GM19043 (cell line): ENCODE results near the gene FNTB.

ENCODE experiments used
- ATAC-seq: cut with Tn5 transposase; IDR thresholded peaks from one replicate; pipeline ENCODE4 v1.9.1; 2021; ENCODE audit warnings: low read depth; ENCODE audit not compliant: unreplicated experiment

The FNTB gene

DNA sequence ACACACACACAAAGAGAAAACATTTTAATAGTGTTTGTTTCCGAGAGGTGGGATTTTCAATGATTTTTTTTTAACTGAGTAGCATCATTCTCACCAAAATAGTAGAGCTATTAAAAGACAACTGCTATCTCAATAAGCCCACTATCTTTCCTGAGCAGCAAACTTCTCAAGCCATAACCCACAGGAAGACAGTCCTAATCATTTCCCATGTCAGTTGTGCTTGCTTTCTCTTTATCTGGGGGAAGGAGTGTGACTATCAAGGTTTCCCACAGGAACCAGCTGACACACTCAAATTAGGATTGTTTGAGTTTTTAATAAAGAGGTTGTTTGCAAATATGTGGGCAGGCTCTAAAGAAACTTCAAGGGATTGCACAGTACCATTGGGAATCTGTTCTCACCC is 120.5 kb downstream of the FNTB start:
- ATAC-seq = no peak

DNA sequence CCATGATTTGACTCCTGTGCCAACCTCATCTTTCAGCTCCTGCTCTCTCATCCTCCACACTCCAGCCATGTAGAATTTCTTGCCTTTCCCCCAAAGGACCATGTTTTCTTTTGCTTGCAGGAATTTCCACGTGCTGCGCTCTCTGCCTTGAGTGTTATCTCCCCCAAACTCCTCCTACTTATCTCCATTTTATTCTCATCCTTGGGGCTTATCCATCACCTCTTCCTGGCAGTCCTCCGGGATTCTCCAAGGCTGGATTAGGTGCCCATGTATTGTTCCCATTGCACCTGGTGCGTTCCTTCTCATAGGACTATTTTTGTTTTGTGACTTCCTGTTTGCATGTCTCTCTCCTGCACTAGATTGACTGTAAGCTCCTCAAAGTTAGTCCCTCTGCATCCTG is 122.7 kb downstream of the FNTB start:
- no peak for ATAC-seq

GRCh38 chr14:65110525-65110924 is 123.8 kb downstream of the FNTB start:
- no peak for ATAC-seq
